Neural cell (in vitro differentiated cells): Measurements from ENCODE around the gene CCND1. TPM values are rescaled to one million over a fixed set of nuclear protein-coding genes. Genes with fewer than 3 reads are reported as not detected.

ENCODE experiments used
- H2AFZ ChIP-seq: fragments of 200-600, 300-800 bp; sonication (generic), shearing (Covaris generic); 2 replicates; pipeline ENCODE4 v1.6.0; 2014; ENCODE audit warnings: low read depth, mild to moderate bottlenecking, antibody characterized with exemption, low read length, moderate library complexity
- H3F3A ChIP-seq: fragments of 200-600 bp; shearing (Covaris generic); 2 replicates; pipeline ENCODE4 v1.6.1; 2016; ENCODE audit warnings: mild to moderate bottlenecking, moderate library complexity, mixed read lengths, antibody characterized with exemption, low read length; ENCODE audit not compliant: insufficient read depth, poor library complexity, severe bottlenecking
- H3K27ac ChIP-seq: fragments of 200-600, 300-800 bp; sonication (generic), shearing (Covaris generic); 2 replicates; pipeline ENCODE4 v1.5.1; 2014; ENCODE audit warnings: mild to moderate bottlenecking, low read length, moderate library complexity
- H3K27me3 ChIP-seq: fragments of 300-800, 200-600 bp; sonication (generic), shearing (Covaris generic); 2 replicates; pipeline ENCODE4 v1.6.0; 2014; ENCODE audit warnings: mild to moderate bottlenecking, low read depth, low read length, moderate library complexity; ENCODE audit not compliant: insufficient read depth
- H3K36me3 ChIP-seq: fragments of 300-800, 200-600 bp; sonication (generic), shearing (Covaris generic); 2 replicates; pipeline ENCODE4 v1.5.1; 2014; ENCODE audit warnings: mild to moderate bottlenecking, antibody characterized with exemption, low read length, moderate library complexity; ENCODE audit not compliant: insufficient read depth
- H3K4me2 ChIP-seq: fragments of 300-800, 200-600 bp; sonication (generic), shearing (Covaris generic); 2 replicates; pipeline ENCODE4 v1.6.0; 2014; ENCODE audit warnings: mild to moderate bottlenecking, low read length
- H3K4me3 ChIP-seq: fragments of 300-800, 200-600 bp; sonication (generic), shearing (Covaris generic); 2 replicates; pipeline ENCODE4 v1.5.1; 2014; ENCODE audit warnings: mild to moderate bottlenecking, low read length, moderate library complexity
- H3K79me2 ChIP-seq: fragments of 200-600 bp; shearing (Covaris generic); replicated peaks from 2 replicates; pipeline ENCODE4 v1.6.0; 2014; ENCODE audit warnings: mild to moderate bottlenecking, low read length, moderate library complexity; ENCODE audit not compliant: insufficient read depth
- H3K9ac ChIP-seq: fragments of 300-800, 200-600 bp; sonication (generic), shearing (Covaris generic); 2 replicates; pipeline ENCODE4 v1.6.1; 2016; ENCODE audit warnings: mild to moderate bottlenecking, low read length, mixed read lengths
- H3K9me2 ChIP-seq: fragments of 200-600 bp; shearing (Covaris generic); 2 replicates; pipeline ENCODE4 v1.6.1; 2016; ENCODE audit warnings: mild to moderate bottlenecking, low read length, mixed read lengths; ENCODE audit not compliant: insufficient read depth
- H3K9me3 ChIP-seq: fragments of 200-600, 300-800 bp; sonication (generic), shearing (Covaris generic); 2 replicates; pipeline ENCODE4 v1.6.1; 2016; ENCODE audit warnings: mild to moderate bottlenecking, mixed run types, low read length, moderate library complexity, mixed read lengths
- H4K20me1 ChIP-seq: fragments of 200-600 bp; shearing (Covaris generic); 2 replicates; pipeline ENCODE4 v1.6.1; 2016; ENCODE audit warnings: mild to moderate bottlenecking, mixed run types; ENCODE audit not compliant: insufficient read depth
- EP300 ChIP-seq: fragments of 450-650 bp; conservative IDR thresholded peaks from 2 replicates; pipeline ENCODE4 v1.6.1; 2014; ENCODE audit warnings: antibody characterized with exemption, mild to moderate bottlenecking, moderate library complexity; ENCODE audit not compliant: poor library complexity, severe bottlenecking
- EZH2 ChIP-seq: fragments of 200-600, 300-800 bp; shearing (Covaris generic), sonication (generic); IDR thresholded peaks from 2 replicates; pipeline ENCODE4 v1.6.1; 2014; ENCODE audit warnings: antibody characterized with exemption, low read length, borderline replicate concordance, mild to moderate bottlenecking; ENCODE audit not compliant: insufficient read depth, poor library complexity, severe bottlenecking
- MXI1 ChIP-seq: fragments of 450-650 bp; conservative IDR thresholded peaks from 2 replicates; pipeline ENCODE4 v1.6.1; 2014; ENCODE audit warnings: antibody characterized with exemption, mild to moderate bottlenecking; ENCODE audit not compliant: poor library complexity, severe bottlenecking
- POLR2AphosphoS5 ChIP-seq: IDR thresholded peaks from 2 replicates; pipeline ENCODE4 v1.6.1; 2012
- RAD21 ChIP-seq: fragments of 450-650 bp; conservative IDR thresholded peaks from 2 replicates; pipeline ENCODE4 v1.6.1; 2014; ENCODE audit warnings: antibody characterized with exemption, mild to moderate bottlenecking, moderate library complexity
- REST ChIP-seq: IDR thresholded peaks from 2 replicates; pipeline ENCODE4 v1.6.1; 2012; ENCODE audit warnings: borderline replicate concordance
- SMC3 ChIP-seq: fragments of 450-650 bp; conservative IDR thresholded peaks from 2 replicates; pipeline ENCODE4 v1.6.1; 2014; ENCODE audit warnings: antibody characterized with exemption, mild to moderate bottlenecking, moderate library complexity; ENCODE audit not compliant: poor library complexity
- TAF1 ChIP-seq: IDR thresholded peaks from 2 replicates; pipeline ENCODE4 v1.6.1; 2012; ENCODE audit warnings: low read depth
- polyA plus RNA-seq: library from polyadenylated mRNA; depleted of rRNA; stranded (reverse); fragments of >200 nt; gene quantifications from 2 replicates; pipeline ENCODE4 v1.2.3, GENCODE V29; 2014
- TF ChIP-seq, protein P1 (sequence below): fragments of 450-650 bp; IDR thresholded peaks from 2 replicates; pipeline ENCODE4 v1.5.1; 2014; ENCODE audit warnings: antibody characterized with exemption, mild to moderate bottlenecking, moderate library complexity; ENCODE audit not compliant: poor library complexity, severe bottlenecking

The CCND1 gene
- polyA plus RNA-seq, 1 donor from 2014 or later: 2.7 TPM

- no peaks in the 10 kb centered on the region for H3K9me3 ChIP-seq
- H3K4me3 ChIP-seq: no peak overlapping the region
- no peak overlapping the region for H3K4me2 ChIP-seq
- no peaks in the 10 kb centered on the region for H3K36me3 ChIP-seq
- H3K9me2 ChIP-seq: no peaks in the 10 kb centered on the region
- H2AFZ ChIP-seq: no peak overlapping the region
- no peak overlapping the region for H3K9ac ChIP-seq
- no peaks in the 10 kb centered on the region for H3K79me2 ChIP-seq
- TF ChIP-seq EZH2 (no peak), MXI1 (no peak), EP300 (no peak), REST (no peak), SMC3 (no peak), POLR2AphosphoS5 (no peak), TAF1 (no peak), RAD21 (no peak)
- TF ChIP-seq, protein P1, sequence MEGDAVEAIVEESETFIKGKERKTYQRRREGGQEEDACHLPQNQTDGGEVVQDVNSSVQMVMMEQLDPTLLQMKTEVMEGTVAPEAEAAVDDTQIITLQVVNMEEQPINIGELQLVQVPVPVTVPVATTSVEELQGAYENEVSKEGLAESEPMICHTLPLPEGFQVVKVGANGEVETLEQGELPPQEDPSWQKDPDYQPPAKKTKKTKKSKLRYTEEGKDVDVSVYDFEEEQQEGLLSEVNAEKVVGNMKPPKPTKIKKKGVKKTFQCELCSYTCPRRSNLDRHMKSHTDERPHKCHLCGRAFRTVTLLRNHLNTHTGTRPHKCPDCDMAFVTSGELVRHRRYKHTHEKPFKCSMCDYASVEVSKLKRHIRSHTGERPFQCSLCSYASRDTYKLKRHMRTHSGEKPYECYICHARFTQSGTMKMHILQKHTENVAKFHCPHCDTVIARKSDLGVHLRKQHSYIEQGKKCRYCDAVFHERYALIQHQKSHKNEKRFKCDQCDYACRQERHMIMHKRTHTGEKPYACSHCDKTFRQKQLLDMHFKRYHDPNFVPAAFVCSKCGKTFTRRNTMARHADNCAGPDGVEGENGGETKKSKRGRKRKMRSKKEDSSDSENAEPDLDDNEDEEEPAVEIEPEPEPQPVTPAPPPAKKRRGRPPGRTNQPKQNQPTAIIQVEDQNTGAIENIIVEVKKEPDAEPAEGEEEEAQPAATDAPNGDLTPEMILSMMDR: no peak
- H3K27ac ChIP-seq: no peak overlapping the region
- H3F3A ChIP-seq: no peaks in the 10 kb centered on the region
- no peaks in the 10 kb centered on the region for H3K27me3 ChIP-seq
- no peaks in the 10 kb centered on the region for H4K20me1 ChIP-seq
These were observed 26.0 kb downstream of the CCND1 start for GRCh38 chr11:69666752-69667536.

- no peak for TF ChIP-seq EP300
- H3F3A ChIP-seq: no peaks in the 10 kb centered on the region
- H3K27ac ChIP-seq: no peak overlapping the region
- H3K9me2 ChIP-seq: no peaks in the 10 kb centered on the region
- H3K36me3 ChIP-seq: no peaks in the 10 kb centered on the region
- no peaks in the 10 kb centered on the region for H3K79me2 ChIP-seq
- no peak overlapping the region for H3K4me2 ChIP-seq
- no peaks in the 10 kb centered on the region for H4K20me1 ChIP-seq
- no peak overlapping the region for H2AFZ ChIP-seq
- H3K9ac ChIP-seq: no peak overlapping the region
- no peaks in the 10 kb centered on the region for H3K27me3 ChIP-seq
- no peak overlapping the region for H3K4me3 ChIP-seq
- H3K9me3 ChIP-seq: no peaks in the 10 kb centered on the region
These were observed 27.0 kb downstream of the CCND1 start for GRCh38 chr11:69667619-69668604.
